ENCODE data around the gene IL5.

DNA sequence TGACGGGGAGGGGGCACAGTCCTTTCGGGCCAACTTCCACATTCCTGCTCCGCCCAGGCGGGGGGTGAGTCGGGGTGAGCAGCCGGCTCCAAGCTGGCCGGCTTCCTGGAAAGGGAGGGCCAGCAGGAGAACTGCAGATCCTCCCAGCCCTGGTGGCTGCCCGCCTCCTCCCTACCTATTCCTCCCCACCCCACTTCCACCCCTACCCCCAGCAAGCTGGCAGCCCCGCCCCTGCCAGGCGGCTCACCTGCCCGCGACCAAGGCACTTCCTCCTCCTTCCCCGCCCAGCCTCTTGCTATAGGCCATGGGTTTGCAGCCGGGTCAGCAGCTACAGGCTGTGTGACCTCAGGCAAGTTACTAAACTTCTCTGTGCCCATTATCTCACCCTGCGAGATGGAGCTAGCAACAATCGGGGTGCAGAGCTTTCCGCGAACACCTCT lies 47.1 kb downstream of the IL5 start:
- TF ChIP-seq CTCF (conservative IDR thresholded peaks at IDR 0.05; ENCODE audit: low read depth, low read length) = no peak
- TF ChIP-seq EZH2 (IDR thresholded peaks at IDR 0.05; ENCODE audit: borderline replicate concordance, low read depth, low read length, poor library complexity, severe bottlenecking) = no peak

Data from A673 (cell line).